Neural cell (in vitro differentiated cells): Measurements from ENCODE around the gene TCF12.

Experiments
- CTCF ChIP-seq: fragments of 450-650 bp; IDR thresholded peaks from 2 replicates; pipeline ENCODE4 v1.5.1; 2014; ENCODE audit warnings: antibody characterized with exemption, mild to moderate bottlenecking, moderate library complexity; ENCODE audit not compliant: poor library complexity, severe bottlenecking
- EP300 ChIP-seq: fragments of 450-650 bp; conservative IDR thresholded peaks from 2 replicates; pipeline ENCODE4 v1.6.1; 2014; ENCODE audit warnings: antibody characterized with exemption, mild to moderate bottlenecking, moderate library complexity; ENCODE audit not compliant: poor library complexity, severe bottlenecking

DNA sequence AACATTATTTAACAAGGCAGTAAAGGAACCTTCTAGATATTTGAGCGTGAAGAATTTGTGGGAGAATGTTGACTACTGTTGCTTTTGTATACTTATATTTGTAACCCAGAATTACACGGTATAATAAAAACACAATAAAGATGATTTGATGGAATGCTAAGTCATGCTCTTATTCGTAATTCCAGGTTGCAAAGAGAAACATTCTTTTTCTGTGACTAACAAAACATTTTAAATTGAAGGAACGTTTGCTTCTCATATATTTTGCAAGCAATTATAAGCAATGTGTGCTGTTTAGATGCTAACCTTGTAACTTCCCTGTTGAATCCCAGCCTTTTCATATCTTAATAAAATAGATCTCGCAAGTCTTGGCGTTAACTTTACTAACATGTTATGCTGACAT, 333.5 kb downstream of the TCF12 start:
- no peak for TF ChIP-seq CTCF
- no peak for TF ChIP-seq EP300
